Tibial nerve (tissue), 4 donors: ENCODE data around the gene PIH1D2.

Experiments
- CTCF ChIP-seq, 5 experiments: fragments of 200-600 bp in 3 of 5; fragments of 450-650 bp in 2 of 5; sonication (generic) in 3 of 5; IDR thresholded peaks; one replicate each; pipeline ENCODE4 v1.5.1; 2016 to 2019; ENCODE audit warnings: antibody characterized with exemption in 5 of 5, mild to moderate bottlenecking in 3 of 5, moderate library complexity in 2 of 5
- EP300 ChIP-seq, 2 donors: sonication (generic); formaldehyde crosslinking; IDR thresholded peaks; one replicate each; pipeline ENCODE4 v1.6.1; 2017; ENCODE audit warnings: antibody characterized with exemption in 2 of 2, mild to moderate bottlenecking in 1 of 2
- POLR2A ChIP-seq, 2 donors: fragments of 450-650 bp; IDR thresholded peaks; one replicate each; pipeline ENCODE4 v1.6.1; 2017; ENCODE audit warnings: antibody characterized with exemption in 2 of 2, mild to moderate bottlenecking in 2 of 2, moderate library complexity in 2 of 2

- no peak for TF ChIP-seq CTCF (IDR thresholded peaks at IDR 0.05)
- no peak for TF ChIP-seq POLR2A (IDR thresholded peaks at IDR 0.05)
- no peak for TF ChIP-seq EP300 (IDR thresholded peaks at IDR 0.05)
Observed at GRCh38 chr11:112033902-112034301, 39.9 kb downstream of the PIH1D2 start.
